Lung (tissue), 12 donors: ENCODE measurements around the gene PRM3. TPM values are rescaled to one million over a fixed set of nuclear protein-coding genes. Genes with fewer than 3 reads are reported as not detected.

Experiments
- ATAC-seq: fragments of 200-7000 bp; cut with Tn5 transposase; one replicate; pipeline ENCODE4 v1.9.1; 2020; ENCODE audit warnings: moderate number of reproducible peaks; ENCODE audit not compliant: insufficient read depth, low FRiP score
- DNase-seq, 3 donors: peaks; one replicate each; pipeline ENCODE4 v3.0.0-alpha.2; 2013 to 2017
- H3K27ac ChIP-seq, 2 donors: one replicate each; pipeline ENCODE4 v1.5.1; 2013; ENCODE audit warnings: mild to moderate bottlenecking in 2 of 2, moderate library complexity in 2 of 2, control low read depth in 1 of 2, inconsistent platforms in 1 of 2, low read depth in 1 of 2, low read length in 1 of 2
- H3K27me3 ChIP-seq, 3 donors: one replicate each; pipeline ENCODE4 v1.5.1; 2013; ENCODE audit warnings: low read length in 2 of 3; ENCODE audit not compliant: control insufficient read depth in 3 of 3, insufficient read depth in 3 of 3
- H3K36me3 ChIP-seq, 4 donors: one replicate each; pipeline ENCODE4 v1.5.1; 2013; ENCODE audit warnings: low read length in 4 of 4, mild to moderate bottlenecking in 1 of 4, moderate library complexity in 1 of 4; ENCODE audit not compliant: control insufficient read depth in 4 of 4, insufficient read depth in 4 of 4
- H3K4me1 ChIP-seq, 5 donors: one replicate each; pipeline ENCODE4 v1.5.1; 2013; ENCODE audit warnings: low read length in 5 of 5, mild to moderate bottlenecking in 2 of 5, moderate library complexity in 1 of 5; ENCODE audit not compliant: control insufficient read depth in 5 of 5, insufficient read depth in 5 of 5
- H3K4me3 ChIP-seq: one replicate; pipeline ENCODE4 v1.5.1; 2013; ENCODE audit warnings: mild to moderate bottlenecking, control low read depth, moderate library complexity
- H3K9ac ChIP-seq, 2 donors: one replicate each; pipeline ENCODE4 v1.5.1; 2013; ENCODE audit warnings: low read length in 2 of 2, control low read depth in 1 of 2; ENCODE audit not compliant: insufficient read depth in 1 of 2
- H3K9me3 ChIP-seq, 4 donors: one replicate each; pipeline ENCODE4 v1.5.1; 2013; ENCODE audit warnings: low read length in 3 of 4, mild to moderate bottlenecking in 1 of 4, moderate library complexity in 1 of 4; ENCODE audit not compliant: control insufficient read depth in 4 of 4, insufficient read depth in 3 of 4
- WGBS, 2 donors: extraction: QIAGEN DNeasy Blood & Tissue Kit; methylation state at CpG; one replicate each; pipeline ENCODE4 v1.1.7; 2013; 5-methylcytosine and 5-hydroxymethylcytosine counted together
- polyA plus RNA-seq, 2 donors: library from polyadenylated mRNA; stranded (reverse); fragments of 200-250 nt; gene quantifications; one replicate each; pipeline ENCODE4 v1.2.1, GENCODE V29; 2013
- total RNA-seq, 2 donors: library from RNA; depleted of rRNA in 1 of 2; stranded (reverse); fragments of >200 nt in 1 of 2; gene quantifications; one replicate each; pipeline ENCODE4 v1.2.1, GENCODE V29; 2014 to 2021
- TF ChIP-seq, protein P1 (sequence below): IDR thresholded peaks from 2 replicates; pipeline ENCODE4 v1.5.1; 2012; ENCODE audit warnings: mild to moderate bottlenecking; ENCODE audit errors: control extremely low read depth, extremely low read depth
- donor health status: control.
- donor health status: control.
- donor health status: Bipolar disorder and iron deficiency.
- donor health status: healthy.
- donor health status: DM: yes; HTN: yes; CAD: no.

PRM3 gene
- total and polyA plus RNA-seq, 4 donors = not detected

DNA sequence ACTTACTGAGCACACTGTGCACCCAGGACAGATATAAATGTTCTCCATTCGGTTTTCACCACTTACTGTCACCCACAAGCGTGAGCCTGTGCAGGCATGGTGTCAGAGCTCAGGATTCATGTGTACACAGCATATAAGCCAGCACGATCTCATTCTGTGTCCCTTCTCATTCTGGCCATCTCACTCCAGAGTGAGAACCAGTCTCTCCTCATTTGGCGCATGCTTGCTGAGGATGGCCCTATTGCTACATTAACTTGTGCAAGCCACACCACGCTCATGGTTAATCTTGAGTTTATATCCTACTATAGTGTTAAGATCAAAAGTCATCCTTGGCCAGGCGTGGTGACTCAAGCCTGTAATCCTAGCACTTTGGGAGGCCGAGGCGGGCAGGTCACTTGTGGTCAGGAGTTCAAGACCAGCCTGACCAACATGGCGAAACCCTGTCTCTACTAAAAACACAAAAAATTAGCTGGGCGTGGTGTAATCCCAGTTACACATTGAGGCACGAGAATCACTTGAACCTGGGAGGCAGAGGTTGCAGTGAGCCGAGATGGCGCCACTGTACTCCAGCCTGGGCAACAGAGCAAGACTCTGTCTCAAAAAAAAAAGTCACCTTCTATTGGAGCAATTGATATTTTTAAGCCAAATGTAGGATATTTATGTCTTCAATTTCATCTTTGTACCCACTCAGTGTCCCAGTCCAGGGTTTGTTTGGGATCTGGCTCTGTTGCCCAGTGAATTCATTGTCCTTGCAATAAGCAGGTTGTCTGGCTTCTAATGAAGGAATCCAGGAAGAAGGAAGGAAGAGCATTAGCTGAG is 38.3 kb downstream of the PRM3 start:
- H3K27me3 ChIP-seq = no peaks in the 10 kb centered on the region
- no peaks in the 10 kb centered on the region for H3K9me3 ChIP-seq
- peak overlapping the region in 1 of 2 donors; percentile 57 for H3K27ac ChIP-seq
- no peaks in the 10 kb centered on the region for H3K36me3 ChIP-seq
- H3K4me1 ChIP-seq = peaks cover 0 to 9% (median 0%) of the 10 kb centered on the region in 5 donors
- H3K4me3 ChIP-seq = no peak overlapping the region
- ATAC-seq (no peak), DNase-seq (no peak)
- 49 to 80% methylated on average over 13 of the region's 13 CpGs for WGBS, 2 donors
- H3K9ac ChIP-seq = no peak overlapping the region
- TF ChIP-seq, protein P1, sequence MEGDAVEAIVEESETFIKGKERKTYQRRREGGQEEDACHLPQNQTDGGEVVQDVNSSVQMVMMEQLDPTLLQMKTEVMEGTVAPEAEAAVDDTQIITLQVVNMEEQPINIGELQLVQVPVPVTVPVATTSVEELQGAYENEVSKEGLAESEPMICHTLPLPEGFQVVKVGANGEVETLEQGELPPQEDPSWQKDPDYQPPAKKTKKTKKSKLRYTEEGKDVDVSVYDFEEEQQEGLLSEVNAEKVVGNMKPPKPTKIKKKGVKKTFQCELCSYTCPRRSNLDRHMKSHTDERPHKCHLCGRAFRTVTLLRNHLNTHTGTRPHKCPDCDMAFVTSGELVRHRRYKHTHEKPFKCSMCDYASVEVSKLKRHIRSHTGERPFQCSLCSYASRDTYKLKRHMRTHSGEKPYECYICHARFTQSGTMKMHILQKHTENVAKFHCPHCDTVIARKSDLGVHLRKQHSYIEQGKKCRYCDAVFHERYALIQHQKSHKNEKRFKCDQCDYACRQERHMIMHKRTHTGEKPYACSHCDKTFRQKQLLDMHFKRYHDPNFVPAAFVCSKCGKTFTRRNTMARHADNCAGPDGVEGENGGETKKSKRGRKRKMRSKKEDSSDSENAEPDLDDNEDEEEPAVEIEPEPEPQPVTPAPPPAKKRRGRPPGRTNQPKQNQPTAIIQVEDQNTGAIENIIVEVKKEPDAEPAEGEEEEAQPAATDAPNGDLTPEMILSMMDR = no peak

DNA sequence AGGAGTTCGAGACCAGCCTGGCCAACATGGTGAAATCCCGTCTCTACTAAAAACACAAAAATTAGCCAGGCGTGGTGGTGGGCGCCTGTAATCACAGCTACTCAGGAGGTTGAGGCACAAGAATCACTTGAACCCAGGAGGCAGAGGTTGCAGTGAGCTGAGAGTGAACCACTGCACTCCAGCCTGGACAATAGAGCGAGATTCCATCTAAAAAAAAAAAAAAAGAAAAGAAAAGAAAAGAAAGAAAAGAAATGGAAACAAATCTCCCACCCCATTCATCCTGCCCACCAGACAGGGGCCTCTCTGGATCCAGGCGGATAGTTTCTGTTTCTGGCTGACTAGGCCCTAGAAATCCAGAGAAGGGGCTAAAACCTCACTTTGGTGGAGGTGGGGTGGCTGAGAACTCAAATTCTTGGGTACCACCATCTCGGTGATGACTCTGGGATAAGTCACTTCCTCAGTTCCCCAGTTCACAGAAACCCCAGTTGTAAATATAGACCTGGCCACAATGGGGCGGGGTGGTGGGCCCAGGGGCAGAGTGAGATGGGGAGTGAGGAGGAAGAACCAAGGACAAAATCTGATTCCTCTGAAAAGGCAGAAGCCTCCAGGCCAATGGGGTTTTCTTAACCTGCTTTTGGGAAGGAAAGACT is 39.6 kb downstream of the PRM3 start:
- no peak overlapping the region for H3K27ac ChIP-seq
- DNase-seq (no peak), ATAC-seq (no peak)
- WGBS, 2 donors = 67 to 80% methylated on average over 8 of the region's 8 CpGs
- no peak overlapping the region for H3K4me3 ChIP-seq
- H3K9ac ChIP-seq = no peak overlapping the region
- no peaks in the 10 kb centered on the region for H3K36me3 ChIP-seq
- H3K27me3 ChIP-seq = no peaks in the 10 kb centered on the region
- TF ChIP-seq, protein P1 = no peak
- H3K9me3 ChIP-seq = no peaks in the 10 kb centered on the region
- H3K4me1 ChIP-seq = peaks cover 0 to 9% (median 0%) of the 10 kb centered on the region in 5 donors

DNA sequence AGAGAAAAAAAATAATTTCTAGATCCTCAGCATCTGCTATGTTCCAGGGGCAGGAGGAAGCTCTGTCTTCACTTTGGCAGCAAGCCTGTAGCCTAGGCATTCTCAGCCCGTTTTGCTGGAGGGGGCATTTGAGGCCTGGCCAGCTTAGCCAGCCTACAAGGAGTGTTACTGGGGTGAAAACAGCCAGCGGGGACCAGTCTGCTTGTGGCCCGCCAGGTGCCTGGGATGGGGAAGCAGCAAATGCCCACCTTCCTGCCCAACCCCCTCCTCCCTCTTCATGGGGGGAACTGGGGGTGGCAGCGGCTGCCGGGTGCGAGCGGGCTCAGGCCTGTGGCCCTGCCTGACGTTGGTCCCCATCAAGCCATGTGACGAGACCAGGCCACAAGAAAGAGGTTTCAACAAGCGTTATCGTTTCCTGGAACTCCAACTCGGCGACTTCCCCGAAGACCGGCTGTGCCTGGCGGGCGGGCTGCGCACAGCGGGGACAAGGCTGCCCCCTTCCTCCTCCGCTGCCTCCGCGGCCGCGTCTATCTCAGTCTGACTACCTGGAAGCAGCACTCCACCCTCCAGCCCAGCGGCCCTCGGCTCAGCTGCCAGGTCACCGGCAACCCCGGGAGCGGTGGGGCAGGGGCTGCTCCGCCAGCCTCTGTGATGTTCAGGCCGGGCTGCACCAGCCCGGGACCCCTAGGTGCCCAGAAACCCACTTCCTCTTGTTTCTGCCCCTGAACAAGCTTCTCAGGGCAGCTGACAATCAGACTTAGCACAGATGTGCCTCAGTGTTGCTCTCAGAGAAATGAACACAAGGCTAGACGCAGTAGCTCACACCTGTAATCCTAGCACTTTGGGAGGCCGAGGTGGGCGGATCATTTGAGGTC is 40.3 kb downstream of the PRM3 start:
- Histone ChIP-seq H3K27me3 (no peaks in the 10 kb centered on the region), H3K9me3 (no peaks in the 10 kb centered on the region), H3K4me1 (peaks cover 0 to 9% (median 0%) of the 10 kb centered on the region in 5 donors), H3K27ac (peak overlapping the region in 1 of 2 donors; percentile 27), H3K4me3 (no peak overlapping the region), H3K36me3 (no peaks in the 10 kb centered on the region), H3K9ac (no peak overlapping the region)
- ATAC-seq (no peak), DNase-seq (peak; percentile 40 to 67 (median 57))
- WGBS, 2 donors = 17 to 39% methylated on average over 30 to 35 of the region's 35 CpGs
- TF ChIP-seq, protein P1 = no peak
